T-cell (primary cell): ENCODE data around the gene RAB3IL1. TPM values are rescaled to one million over a fixed set of nuclear protein-coding genes. Genes with fewer than 3 reads are reported as not detected.
A peak's percentile ranks its signal among the peaks of the same experiment; 100 is the strongest.

Source experiments
- ATAC-seq, 4 experiments: fragments of 200-7000 bp in 3 of 4; fragments of 150-1000 bp in 1 of 4; cut with Tn5 transposase; replicated peaks in 1 of 4; 1 replicate in 3 of 4; 2 replicates in 1 of 4; pipeline ENCODE4 v1.10.0; 2021; ENCODE audit warnings: moderate library complexity in 3 of 4, mild to moderate bottlenecking in 2 of 4, moderate number of reproducible peaks in 1 of 4
- CTCF ChIA-PET, 2 donors: fragments of 300-600 bp; sonication (Branson Sonifier 250); formaldehyde crosslinking; loops; one replicate each; lab custom pipeline; 2022; ENCODE audit warnings: antibody characterized with exemption in 2 of 2; lab: Charles Lee
- POLR2A ChIA-PET, 2 donors: fragments of 300-600 bp; sonication (Branson Sonifier 250); formaldehyde crosslinking; loops; one replicate each; lab custom pipeline; 2022; ENCODE audit warnings: antibody characterized with exemption in 2 of 2; lab: Charles Lee
- DNase-seq, 35 experiments: peaks; one replicate each; pipeline versions ENCODE4 v3.0.0 to v3.0.0-alpha.2; 2013 to 2023
- H3K27ac ChIP-seq: one replicate; pipeline ENCODE4 v1.5.1; 2013; ENCODE audit warnings: low read length
- H3K27me3 ChIP-seq, 2 experiments: replicated peaks in 1 of 2; 1 replicate in 1 of 2; 2 replicates in 1 of 2; pipeline versions ENCODE4 v1.6.1 to v1.7.0; 2013; ENCODE audit warnings: low read length in 1 of 2, mixed read lengths in 1 of 2; ENCODE audit not compliant: control insufficient read depth in 2 of 2, insufficient read depth in 2 of 2; ENCODE audit errors: extremely low read depth in 1 of 2
- H3K36me3 ChIP-seq, 2 donors: 1 replicate in 1 of 2; 2 replicates in 1 of 2; pipeline versions ENCODE4 v1.6.1 to v1.7.0; 2013; ENCODE audit warnings: low read length in 1 of 2; ENCODE audit not compliant: control insufficient read depth in 2 of 2, insufficient read depth in 1 of 2; ENCODE audit errors: extremely low read depth in 1 of 2
- H3K4me1 ChIP-seq, 2 experiments: 1 replicate in 1 of 2; 2 replicates in 1 of 2; pipeline versions ENCODE4 v1.6.1 to v1.7.0; 2013; ENCODE audit warnings: low read length in 2 of 2, mixed read lengths in 1 of 2; ENCODE audit not compliant: insufficient read depth in 2 of 2, control insufficient read depth in 1 of 2; ENCODE audit errors: extremely low read depth in 1 of 2
- H3K4me3 ChIP-seq, 2 donors: 1 replicate in 1 of 2; 2 replicates in 1 of 2; pipeline versions ENCODE4 v1.5.1 to v1.7.0; 2013; ENCODE audit warnings: mild to moderate bottlenecking in 2 of 2, low read length in 1 of 2, moderate library complexity in 1 of 2; ENCODE audit not compliant: control insufficient read depth in 1 of 2; ENCODE audit errors: extremely low read depth in 1 of 2
- H3K9me3 ChIP-seq: 2 replicates; pipeline ENCODE4 v1.7.0; 2013
- H3K27ac Mint-ChIP-seq, 2 donors: one replicate each; pipeline ENCODE4 v1.8.0; 2020 to 2021; ENCODE audit warnings: mild to moderate bottlenecking in 2 of 2, mixed read lengths in 2 of 2
- H3K27me3 Mint-ChIP-seq, 2 donors: one replicate each; pipeline ENCODE4 v1.8.0; 2021 to 2022; ENCODE audit warnings: mixed read lengths in 2 of 2
- H3K36me3 Mint-ChIP-seq: one replicate; pipeline ENCODE4 v1.8.0; 2021; ENCODE audit warnings: mixed read lengths
- H3K4me1 Mint-ChIP-seq, 3 donors: one replicate each; pipeline ENCODE4 v1.8.0; 2020 to 2022; ENCODE audit warnings: mixed read lengths in 3 of 3, mild to moderate bottlenecking in 1 of 3
- H3K4me3 Mint-ChIP-seq, 3 donors: one replicate each; pipeline ENCODE4 v1.8.0; 2020 to 2022; ENCODE audit warnings: mild to moderate bottlenecking in 3 of 3, mixed read lengths in 3 of 3, moderate library complexity in 3 of 3
- H3K9me3 Mint-ChIP-seq, 3 donors: one replicate each; pipeline ENCODE4 v1.8.0; 2020 to 2022; ENCODE audit warnings: mixed read lengths in 3 of 3
- WGBS: methylation state at CpG from one replicate; pipeline ENCODE4 v1.1.5; 2013; ENCODE audit warnings: missing lambda C conversion rate; ENCODE audit not compliant: insufficient coverage; 5-methylcytosine and 5-hydroxymethylcytosine counted together
- total RNA-seq, 35 experiments: library from RNA in 6 of 35; stranded (reverse) in 6 of 35; fragments of 120-200 nt in 1 of 35; gene quantifications; one replicate each; pipeline versions ENCODE4 v1.2.1 to v1.2.4 and lab custom pipeline; 2013 to 2026

RAB3IL1 gene
- total RNA-seq, 5 donors from 2014 or later (not counting 1 experiment from before 2014, with no cell fraction given) = 0.12 to 0.28 TPM; not detected in 3

GRCh38 chr11:61926235-61926634 lies 8.9 kb upstream of the RAB3IL1 start:
- ChIA-PET CTCF (interaction anchor here in 1 of 2 donors (1.1 kb wide), 1 partner anchor 28 kb away, joined by 8 read pairs; no protein-coding TSS in a partner anchor), POLR2A (no interaction called here)
- ATAC-seq (no peak), DNase-seq (no peak)
- H3K4me1 ChIP-seq = no peaks in the 10 kb centered on the region
- no peak overlapping the region for H3K4me3 Mint-ChIP-seq
- no peak overlapping the region for H3K4me3 ChIP-seq
- H3K9me3 Mint-ChIP-seq = no peaks in the 10 kb centered on the region
- no peaks in the 10 kb centered on the region for H3K4me1 Mint-ChIP-seq
- no peaks in the 10 kb centered on the region for H3K36me3 Mint-ChIP-seq
- no peaks in the 10 kb centered on the region for H3K9me3 ChIP-seq
- H3K27ac Mint-ChIP-seq = no peak overlapping the region
- no peaks in the 10 kb centered on the region for H3K36me3 ChIP-seq
- peaks cover 0 to 23% of the 10 kb centered on the region in 2 experiments for H3K27me3 ChIP-seq
- 84% methylated on average over 3 of the region's 3 CpGs for WGBS
- peaks cover 11 to 13% of the 10 kb centered on the region in 2 donors for H3K27me3 Mint-ChIP-seq
- no peak overlapping the region for H3K27ac ChIP-seq

- Mint-ChIP-seq H3K27me3 (peaks cover 11 to 13% of the 10 kb centered on the region in 2 donors), H3K4me3 (no peak overlapping the region), H3K9me3 (no peaks in the 10 kb centered on the region), H3K36me3 (no peaks in the 10 kb centered on the region), H3K4me1 (no peaks in the 10 kb centered on the region), H3K27ac (no peak overlapping the region)
- no CpG with 5 or more reads among the region's 2 CpGs for WGBS
- ChIA-PET CTCF (interaction anchor here in 1 of 2 donors (1.1 to 1.3 kb wide), 2 partner anchors 21 to 27 kb away, joined by 5 to 8 read pairs; no protein-coding TSS in a partner anchor), POLR2A (no interaction called here)
- Histone ChIP-seq H3K36me3 (no peaks in the 10 kb centered on the region), H3K27ac (no peak overlapping the region), H3K4me1 (no peaks in the 10 kb centered on the region), H3K4me3 (no peak overlapping the region), H3K9me3 (no peaks in the 10 kb centered on the region), H3K27me3 (peaks cover 0 to 28% of the 10 kb centered on the region in 2 experiments)
- DNase-seq (no peak), ATAC-seq (no peak)
Observed at GRCh38 chr11:61925736-61926135, 8.4 kb upstream of the RAB3IL1 start.

GRCh38 chr11:61924064-61924455 lies 6.7 kb upstream of the RAB3IL1 start:
- H3K4me3 Mint-ChIP-seq = no peak overlapping the region
- no peaks in the 10 kb centered on the region for H3K4me1 Mint-ChIP-seq
- H3K27ac Mint-ChIP-seq = no peak overlapping the region
- peaks cover 0 to 41% of the 10 kb centered on the region in 2 experiments for H3K27me3 ChIP-seq
- 80% methylated on average over 5 of the region's 6 CpGs for WGBS
- no peaks in the 10 kb centered on the region for H3K4me1 ChIP-seq
- CTCF ChIA-PET = interaction anchor here in 1 of 2 donors (1.3 kb wide), 1 partner anchor 23 kb away, joined by 5 read pairs; no protein-coding TSS in a partner anchor
- H3K4me3 ChIP-seq = no peak overlapping the region
- H3K9me3 ChIP-seq = no peaks in the 10 kb centered on the region
- no peak for ATAC-seq
- DNase-seq = no peak
- H3K27ac ChIP-seq = no peak overlapping the region
- peaks cover 24 to 25% of the 10 kb centered on the region in 2 donors for H3K27me3 Mint-ChIP-seq
- POLR2A ChIA-PET = no interaction called here
- no peaks in the 10 kb centered on the region for H3K36me3 Mint-ChIP-seq
- no peaks in the 10 kb centered on the region for H3K9me3 Mint-ChIP-seq
- no peaks in the 10 kb centered on the region for H3K36me3 ChIP-seq

GRCh38 chr11:61923166-61924063 lies 6.0 kb upstream of the RAB3IL1 start:
- WGBS = 51% methylated on average over 14 of the region's 18 CpGs
- Mint-ChIP-seq H3K36me3 (no peaks in the 10 kb centered on the region), H3K9me3 (no peaks in the 10 kb centered on the region), H3K4me1 (peaks cover 0 to 2% (median under 1%) of the 10 kb centered on the region in 3 donors), H3K4me3 (no peak overlapping the region), H3K27ac (no peak overlapping the region), H3K27me3 (peaks cover 30 to 31% of the 10 kb centered on the region in 2 donors)
- POLR2A ChIA-PET = interaction anchor here in 1 of 2 donors (0.6 kb wide), 1 partner anchor 9 kb away, joined by 5 read pairs; no protein-coding TSS in a partner anchor
- Histone ChIP-seq H3K27me3 (peaks cover 0 to 47% of the 10 kb centered on the region in 2 experiments), H3K4me1 (no peaks in the 10 kb centered on the region), H3K4me3 (no peak overlapping the region), H3K27ac (no peak overlapping the region), H3K9me3 (no peaks in the 10 kb centered on the region), H3K36me3 (no peaks in the 10 kb centered on the region)
- CTCF ChIA-PET = no interaction called here
- DNase-seq (peak in 1 of 35 experiments; percentile 4), ATAC-seq (no peak)

GRCh38 chr11:61922539-61922938 lies 5.2 kb upstream of the RAB3IL1 start:
- no peaks in the 10 kb centered on the region for H3K9me3 Mint-ChIP-seq
- WGBS = 29% methylated on average over 6 of the region's 6 CpGs
- ChIA-PET CTCF (interaction anchor here in 1 of 2 donors (1.1 kb wide), 1 partner anchor 24 kb away, joined by 6 read pairs; no protein-coding TSS in a partner anchor), POLR2A (interaction anchor here in 1 of 2 donors (0.6 kb wide), 2 partner anchors 8 to 266 kb away, joined by 3 to 5 read pairs; no protein-coding TSS in a partner anchor)
- Histone ChIP-seq H3K4me3 (no peak overlapping the region), H3K27ac (no peak overlapping the region), H3K27me3 (peaks cover 0 to 56% of the 10 kb centered on the region in 2 experiments), H3K4me1 (peaks cover 0 to 4% of the 10 kb centered on the region in 2 experiments), H3K36me3 (no peaks in the 10 kb centered on the region), H3K9me3 (no peaks in the 10 kb centered on the region)
- no peak overlapping the region for H3K4me3 Mint-ChIP-seq
- peaks cover 7 to 11% (median 9%) of the 10 kb centered on the region in 3 donors for H3K4me1 Mint-ChIP-seq
- H3K36me3 Mint-ChIP-seq = no peaks in the 10 kb centered on the region
- ATAC-seq (no peak), DNase-seq (no peak)
- H3K27ac Mint-ChIP-seq = no peak overlapping the region
- H3K27me3 Mint-ChIP-seq = peaks cover 39 to 40% of the 10 kb centered on the region in 2 donors

GRCh38 chr11:61921446-61921845 lies 4.1 kb upstream of the RAB3IL1 start:
- peak in 1 of 35 experiments; percentile 5 for DNase-seq
- peaks cover 39 to 42% of the 10 kb centered on the region in 2 donors for H3K27me3 Mint-ChIP-seq
- H3K4me3 Mint-ChIP-seq = no peak overlapping the region
- ChIA-PET POLR2A (no interaction called here), CTCF (interaction anchor here in 1 of 2 donors (1.1 kb wide), 1 partner anchor 23 kb away, joined by 6 read pairs; no protein-coding TSS in a partner anchor)
- H3K36me3 ChIP-seq = no peaks in the 10 kb centered on the region
- H3K4me3 ChIP-seq = no peak overlapping the region
- peaks cover 0 to 8% of the 10 kb centered on the region in 2 experiments for H3K4me1 ChIP-seq
- H3K36me3 Mint-ChIP-seq = no peaks in the 10 kb centered on the region
- no peaks in the 10 kb centered on the region for H3K9me3 ChIP-seq
- no peak overlapping the region for H3K27ac Mint-ChIP-seq
- peaks cover 0 to 64% of the 10 kb centered on the region in 2 experiments for H3K27me3 ChIP-seq
- no peak for ATAC-seq
- H3K9me3 Mint-ChIP-seq = no peaks in the 10 kb centered on the region
- peaks cover 7 to 11% (median 9%) of the 10 kb centered on the region in 3 donors for H3K4me1 Mint-ChIP-seq
- H3K27ac ChIP-seq = no peak overlapping the region
- WGBS = 73% methylated on average over 2 of the region's 3 CpGs
